ENCODE measurements around the gene RASAL1.

The RASAL1 gene

GRCh38 chr12:113077057-113077858 lies 58.3 kb downstream of the RASAL1 start:
- in situ Hi-C loops (cut with MboI; ENCODE audit: low sequenced_read_pairs) = no loop called here

- in situ Hi-C loops (cut with MboI; ENCODE audit: low sequenced_read_pairs) = no loop called here
Measured at GRCh38 chr12:113075137-113075683, 60.4 kb downstream of the RASAL1 start.

GRCh38 chr12:113073586-113073985 lies 62.0 kb downstream of the RASAL1 start:
- in situ Hi-C loops (cut with MboI; ENCODE audit: low sequenced_read_pairs) = no loop called here

- in situ Hi-C loops (cut with MboI; ENCODE audit: low sequenced_read_pairs) = no loop called here
Measured at GRCh38 chr12:113072136-113072535, 63.4 kb downstream of the RASAL1 start.

GRCh38 chr12:113071135-113072112 lies 64.1 kb downstream of the RASAL1 start:
- in situ Hi-C loops (cut with MboI; ENCODE audit: low sequenced_read_pairs) = no loop called here

- in situ Hi-C loops (cut with MboI; ENCODE audit: low sequenced_read_pairs) = no loop called here
Measured at GRCh38 chr12:113070117-113070906, 65.2 kb downstream of the RASAL1 start.

- in situ Hi-C loops (cut with MboI; ENCODE audit: low sequenced_read_pairs) = no loop called here
Measured at GRCh38 chr12:113069751-113070116, 65.8 kb downstream of the RASAL1 start.

GRCh38 chr12:113069149-113069548 lies 66.4 kb downstream of the RASAL1 start:
- in situ Hi-C loops (cut with MboI; ENCODE audit: low sequenced_read_pairs) = no loop called here

- in situ Hi-C loops (cut with MboI; ENCODE audit: low sequenced_read_pairs) = no loop called here
Measured at GRCh38 chr12:113067987-113068935, 67.3 kb downstream of the RASAL1 start.

GRCh38 chr12:113066813-113067400 lies 68.7 kb downstream of the RASAL1 start:
- in situ Hi-C loops (cut with MboI; ENCODE audit: low sequenced_read_pairs) = no loop called here

- in situ Hi-C loops (cut with MboI; ENCODE audit: low sequenced_read_pairs) = no loop called here
Measured at GRCh38 chr12:113065126-113066007, 70.2 kb downstream of the RASAL1 start.

- in situ Hi-C loops (cut with MboI; ENCODE audit: low sequenced_read_pairs) = no loop called here
Measured at GRCh38 chr12:113064395-113065125, 71.0 kb downstream of the RASAL1 start.

GRCh38 chr12:113063396-113064350 lies 71.9 kb downstream of the RASAL1 start:
- in situ Hi-C loops (cut with MboI; ENCODE audit: low sequenced_read_pairs) = no loop called here

- in situ Hi-C loops (cut with MboI; ENCODE audit: low sequenced_read_pairs) = no loop called here
Measured at GRCh38 chr12:113062502-113063395, 72.8 kb downstream of the RASAL1 start.

- in situ Hi-C loops (cut with MboI; ENCODE audit: low sequenced_read_pairs) = no loop called here
Measured at GRCh38 chr12:113061061-113061694, 74.4 kb downstream of the RASAL1 start.

Data from HL-60/S4 treated with retinoic acid at 250 ng/mL for 4 days and 3 days (cell line).